ENCODE results near the gene ZRANB3. TPM values are rescaled to one million over a fixed set of nuclear protein-coding genes. Genes with fewer than 3 reads are reported as not detected.

The ZRANB3 gene
- total and polyA plus RNA-seq, 2 experiments from 2014 or later: 3.6 to 10.4 TPM

DNA sequence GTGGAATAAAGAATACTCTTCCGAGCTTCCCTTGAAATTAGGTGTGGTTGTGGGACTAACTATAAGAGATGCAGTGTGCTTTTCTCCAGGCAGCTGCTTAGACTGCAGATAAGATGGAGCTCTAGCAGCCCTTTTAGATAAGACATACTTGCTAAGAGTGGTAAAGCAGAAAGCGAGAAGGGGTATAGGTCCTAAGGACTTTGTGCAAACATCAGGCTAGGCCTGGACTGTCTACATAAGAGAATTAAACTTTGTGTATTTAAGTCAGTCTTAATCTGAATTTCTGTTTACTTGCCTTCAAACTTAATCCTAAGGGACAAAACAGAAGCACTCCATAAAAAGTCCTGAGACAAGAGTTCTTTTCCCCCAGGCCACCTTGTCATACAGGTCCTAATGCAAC, 260.0 kb downstream of the ZRANB3 start:
- Histone ChIP-seq H3K27ac (no peak overlapping the region), H3K9me3 (ENCODE audit: low read depth) (no peaks in the 10 kb centered on the region), H3K79me2 (no peaks in the 10 kb centered on the region), H3K4me2 (no peak overlapping the region), H3K9me2 (replicated peaks; ENCODE audit: insufficient read depth) (no peaks in the 10 kb centered on the region), H3K27me3 (no peaks in the 10 kb centered on the region), H3K4me3 (no peak overlapping the region), H3K4me1 (ENCODE audit: insufficient read depth) (no peaks in the 10 kb centered on the region), H4K20me1 (ENCODE audit: insufficient read depth, poor library complexity, severe bottlenecking) (no peaks in the 10 kb centered on the region), H3K36me3 (replicated peaks; ENCODE audit: insufficient read depth, low read depth) (no peaks in the 10 kb centered on the region), H2AFZ (no peak overlapping the region)
- 59% methylated on average over 2 of the region's 2 CpGs for WGBS (ENCODE audit: low lambda C conversion rate, missing lambda C conversion rate)
- DNase-seq (ENCODE audit: low spot score): peak; percentile 17
- TF ChIP-seq, protein P1, sequence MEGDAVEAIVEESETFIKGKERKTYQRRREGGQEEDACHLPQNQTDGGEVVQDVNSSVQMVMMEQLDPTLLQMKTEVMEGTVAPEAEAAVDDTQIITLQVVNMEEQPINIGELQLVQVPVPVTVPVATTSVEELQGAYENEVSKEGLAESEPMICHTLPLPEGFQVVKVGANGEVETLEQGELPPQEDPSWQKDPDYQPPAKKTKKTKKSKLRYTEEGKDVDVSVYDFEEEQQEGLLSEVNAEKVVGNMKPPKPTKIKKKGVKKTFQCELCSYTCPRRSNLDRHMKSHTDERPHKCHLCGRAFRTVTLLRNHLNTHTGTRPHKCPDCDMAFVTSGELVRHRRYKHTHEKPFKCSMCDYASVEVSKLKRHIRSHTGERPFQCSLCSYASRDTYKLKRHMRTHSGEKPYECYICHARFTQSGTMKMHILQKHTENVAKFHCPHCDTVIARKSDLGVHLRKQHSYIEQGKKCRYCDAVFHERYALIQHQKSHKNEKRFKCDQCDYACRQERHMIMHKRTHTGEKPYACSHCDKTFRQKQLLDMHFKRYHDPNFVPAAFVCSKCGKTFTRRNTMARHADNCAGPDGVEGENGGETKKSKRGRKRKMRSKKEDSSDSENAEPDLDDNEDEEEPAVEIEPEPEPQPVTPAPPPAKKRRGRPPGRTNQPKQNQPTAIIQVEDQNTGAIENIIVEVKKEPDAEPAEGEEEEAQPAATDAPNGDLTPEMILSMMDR (IDR thresholded peaks at IDR 0.05; ENCODE audit: poor library complexity): no peak
- peak; percentile 99 for TF ChIP-seq EZH2phosphoT487 (IDR thresholded peaks at IDR 0.05; ENCODE audit: low read depth, severe bottlenecking, unreplicated experiment)

DNA sequence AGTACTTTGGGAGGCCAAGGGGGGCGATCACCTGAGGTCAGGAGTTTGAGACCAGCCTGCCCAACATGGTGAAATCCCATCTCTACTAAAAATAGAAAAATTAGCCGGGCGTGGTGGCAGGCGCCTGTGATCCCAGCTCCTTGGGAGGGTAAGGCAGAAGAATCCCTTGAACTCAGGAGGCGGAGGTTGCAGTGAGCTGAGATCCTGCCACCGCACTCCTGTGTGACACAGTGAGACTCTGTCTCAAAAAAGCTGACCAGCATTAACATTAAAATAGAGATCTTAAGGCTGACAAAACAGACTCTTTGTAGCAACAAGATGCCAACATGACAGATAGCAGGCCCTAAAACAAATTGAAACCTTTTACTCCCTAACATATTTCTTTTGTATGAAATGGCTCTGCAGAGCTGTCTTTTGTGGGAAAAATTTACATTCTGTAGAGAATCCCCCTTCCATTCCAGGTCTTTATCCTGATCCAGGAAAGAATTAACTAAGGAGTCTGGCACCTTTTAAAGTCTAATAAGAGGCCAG, 265.0 kb downstream of the ZRANB3 start:
- Histone ChIP-seq H3K36me3 (replicated peaks; ENCODE audit: insufficient read depth, low read depth) (no peaks in the 10 kb centered on the region), H3K9me2 (replicated peaks; ENCODE audit: insufficient read depth) (no peaks in the 10 kb centered on the region), H4K20me1 (ENCODE audit: insufficient read depth, poor library complexity, severe bottlenecking) (no peaks in the 10 kb centered on the region), H3K27ac (no peak overlapping the region), H3K27me3 (no peaks in the 10 kb centered on the region), H3K4me2 (no peak overlapping the region), H3K79me2 (no peaks in the 10 kb centered on the region), H3K4me3 (no peak overlapping the region), H2AFZ (no peak overlapping the region), H3K9me3 (ENCODE audit: low read depth) (no peaks in the 10 kb centered on the region), H3K4me1 (ENCODE audit: insufficient read depth) (peaks cover 3% of the 10 kb centered on the region)
- no peak for DNase-seq (ENCODE audit: low spot score)
- TF ChIP-seq, protein P1 (IDR thresholded peaks at IDR 0.05; ENCODE audit: poor library complexity): no peak
- TF ChIP-seq EZH2 (IDR thresholded peaks at IDR 0.05; ENCODE audit: borderline replicate concordance): no peak
- 92% methylated on average over 6 of the region's 6 CpGs for WGBS (ENCODE audit: low lambda C conversion rate, missing lambda C conversion rate)

DNA sequence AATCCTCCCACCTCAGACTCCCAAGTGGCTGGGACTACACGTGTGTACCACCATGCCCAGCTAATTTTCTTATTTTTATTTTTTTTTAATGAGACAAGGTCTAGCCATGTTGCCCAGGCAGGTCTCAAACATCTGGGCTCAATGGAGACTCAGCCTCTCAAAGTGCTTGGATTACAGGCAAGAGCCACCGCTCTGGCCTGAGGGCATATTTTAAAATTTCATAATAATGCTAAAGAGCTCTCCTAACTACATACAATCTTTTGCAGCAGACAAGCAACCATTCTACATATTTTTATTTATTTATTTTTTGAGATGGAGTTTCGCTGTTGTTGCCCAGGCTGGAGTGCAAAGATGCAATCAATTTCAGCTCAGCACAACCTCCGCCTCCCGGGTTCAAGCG, 271.9 kb downstream of the ZRANB3 start:
- no peaks in the 10 kb centered on the region for H3K4me1 ChIP-seq (ENCODE audit: insufficient read depth)
- H2AFZ ChIP-seq: no peak overlapping the region
- no peak overlapping the region for H3K4me3 ChIP-seq
- H3K27ac ChIP-seq: no peak overlapping the region
- no peaks in the 10 kb centered on the region for H4K20me1 ChIP-seq (ENCODE audit: insufficient read depth, poor library complexity, severe bottlenecking)
- no peaks in the 10 kb centered on the region for H3K27me3 ChIP-seq
- no peaks in the 10 kb centered on the region for H3K9me2 ChIP-seq (replicated peaks; ENCODE audit: insufficient read depth)
- H3K9me3 ChIP-seq (ENCODE audit: low read depth): no peaks in the 10 kb centered on the region
- H3K79me2 ChIP-seq: no peaks in the 10 kb centered on the region
- TF ChIP-seq EZH2phosphoT487 (IDR thresholded peaks at IDR 0.05; ENCODE audit: low read depth, severe bottlenecking, unreplicated experiment) (no peak), EZH2 (IDR thresholded peaks at IDR 0.05; ENCODE audit: borderline replicate concordance) (no peak)
- TF ChIP-seq, protein P1 (IDR thresholded peaks at IDR 0.05; ENCODE audit: poor library complexity): no peak
- DNase-seq (ENCODE audit: low spot score): no peak
- no peak overlapping the region for H3K4me2 ChIP-seq
- no peaks in the 10 kb centered on the region for H3K36me3 ChIP-seq (replicated peaks; ENCODE audit: insufficient read depth, low read depth)
- WGBS (ENCODE audit: low lambda C conversion rate, missing lambda C conversion rate): 89% methylated on average over 6 of the region's 6 CpGs

DNA sequence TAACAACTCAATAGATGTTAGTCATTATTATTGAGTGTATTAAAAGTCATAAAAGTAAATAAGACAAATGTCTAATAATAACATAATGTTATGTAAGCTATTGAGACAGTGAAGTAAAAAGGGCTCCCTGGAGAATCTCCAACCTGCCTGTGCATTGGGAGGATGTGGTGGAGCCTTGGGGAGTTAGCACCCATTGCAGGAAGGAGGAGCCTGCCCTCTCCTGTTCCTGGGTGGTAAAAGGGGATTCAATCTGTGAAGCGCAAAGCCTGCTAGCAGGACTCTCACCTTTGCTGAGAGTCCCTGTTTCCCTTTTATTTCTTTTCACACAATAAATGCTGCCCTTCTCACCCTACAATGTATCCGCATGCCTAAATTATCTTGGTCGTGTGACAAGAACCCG, 272.8 kb downstream of the ZRANB3 start:
- DNase-seq (ENCODE audit: low spot score): no peak
- Histone ChIP-seq H3K4me3 (no peak overlapping the region), H3K79me2 (no peaks in the 10 kb centered on the region), H3K27me3 (no peaks in the 10 kb centered on the region), H3K9me3 (ENCODE audit: low read depth) (no peaks in the 10 kb centered on the region), H3K4me2 (no peak overlapping the region), H3K9me2 (replicated peaks; ENCODE audit: insufficient read depth) (no peaks in the 10 kb centered on the region), H2AFZ (no peak overlapping the region), H3K36me3 (replicated peaks; ENCODE audit: insufficient read depth, low read depth) (no peaks in the 10 kb centered on the region), H4K20me1 (ENCODE audit: insufficient read depth, poor library complexity, severe bottlenecking) (no peaks in the 10 kb centered on the region), H3K4me1 (ENCODE audit: insufficient read depth) (no peaks in the 10 kb centered on the region), H3K27ac (no peak overlapping the region)
- no peak for TF ChIP-seq EZH2phosphoT487 (IDR thresholded peaks at IDR 0.05; ENCODE audit: low read depth, severe bottlenecking, unreplicated experiment)
- TF ChIP-seq, protein P1 (IDR thresholded peaks at IDR 0.05; ENCODE audit: poor library complexity): no peak
- 96% methylated on average over 4 of the region's 4 CpGs for WGBS (ENCODE audit: low lambda C conversion rate, missing lambda C conversion rate)

Measured in hepatocyte (in vitro differentiated cells).